K562 (cell line): ENCODE measurements around the gene POC1B. TPM values are rescaled to one million over a fixed set of nuclear protein-coding genes. Genes with fewer than 3 reads are reported as not detected.

ENCODE experiments used
- ATAC-seq: fragments of 200-7000 bp; cut with Tn5 transposase; 3 replicates; pipeline ENCODE4 v1.9.1; 2020; ENCODE audit warnings: moderate library complexity
- BruUV-seq: library from RNA; stranded (reverse); fragments of 400-500 nt; replicated peaks from 2 replicates; lab custom pipeline; 2021; lab: Mats Ljungman, UMichigan
- CTCF ChIA-PET: fragments of 300-600 bp; formaldehyde crosslinking; extraction: SDS; loops from one replicate; lab custom pipeline; 2021; ENCODE audit warnings: low intra/inter-chr PET ratio; lab: Yijun Ruan, JAX
- POLR2A ChIA-PET: fragments of 300-600, 350-650 bp; sonication (Branson Sonifier 250); formaldehyde crosslinking; extraction: SDS; loops from one replicate; lab custom pipeline; 2021; ENCODE audit warnings: antibody characterized with exemption, inconsistent platforms; lab: Yijun Ruan, JAX
- DNase-seq, 4 experiments: peaks; one replicate each; pipeline versions ENCODE4 v3.0.0 to v3.0.0-alpha.2; 2011 to 2018; ENCODE audit warnings: low spot score in 3 of 4, mixed read lengths in 3 of 4; ENCODE audit errors: extremely low read depth in 1 of 4
- FAIRE-seq: peaks from 2 replicates; lab custom pipeline; 2011; peaks lifted over from hg19 to GRCh38; lab: Jason Lieb, UNC
- H2AFZ ChIP-seq: 2 replicates; pipeline ENCODE4 v1.6.0; 2011; ENCODE audit warnings: low read depth, low read length, control low read depth, inconsistent platforms
- H3K27ac ChIP-seq: fragments of 200-600 bp; 3 replicates; pipeline ENCODE4 v1.8.0; 2011; ENCODE audit warnings: low read depth, mild to moderate bottlenecking, control low read depth, inconsistent platforms, low read length, moderate library complexity, mixed read lengths; ENCODE audit errors: extremely low read depth
- H3K27me3 ChIP-seq, 2 experiments: fragments of 300-600 bp in 1 of 2; 2 replicates in 1 of 2; 3 replicates in 1 of 2; pipeline versions ENCODE4 v1.6.0 to v1.8.0; 2011; ENCODE audit warnings: inconsistent platforms in 2 of 2, low read length in 2 of 2, mild to moderate bottlenecking in 1 of 2, mixed read lengths in 1 of 2, moderate library complexity in 1 of 2; ENCODE audit not compliant: control insufficient read depth in 2 of 2, insufficient read depth in 2 of 2
- H3K36me3 ChIP-seq: fragments of 300-600 bp; 3 replicates; pipeline ENCODE4 v1.8.0; 2011; ENCODE audit warnings: mild to moderate bottlenecking, low read length, inconsistent platforms; ENCODE audit not compliant: control insufficient read depth, insufficient read depth
- H3K4me1 ChIP-seq, 2 experiments: fragments of 200-600 bp in 1 of 2; replicated peaks in 1 of 2; 2 replicates in 1 of 2; 3 replicates in 1 of 2; pipeline versions ENCODE4 v1.5.1 to v1.8.0; 2011; ENCODE audit warnings: inconsistent platforms in 2 of 2, low read length in 2 of 2, mild to moderate bottlenecking in 1 of 2, mixed read lengths in 1 of 2, moderate library complexity in 1 of 2; ENCODE audit not compliant: control insufficient read depth in 2 of 2, insufficient read depth in 2 of 2
- H3K4me2 ChIP-seq: 2 replicates; pipeline ENCODE4 v1.6.1; 2011; ENCODE audit warnings: low read length, control low read depth, inconsistent platforms, mixed read lengths; ENCODE audit not compliant: insufficient read depth
- H3K4me3 ChIP-seq: fragments of 200-600 bp; sonication (generic), shearing (Covaris generic); 2 replicates; pipeline ENCODE4 v1.5.1; 2016; ENCODE audit warnings: control low read depth, inconsistent platforms
- H3K79me2 ChIP-seq: fragments of 200-600 bp; 3 replicates; pipeline ENCODE4 v1.8.0; 2011; ENCODE audit warnings: low read length, inconsistent platforms; ENCODE audit not compliant: control insufficient read depth, insufficient read depth
- H3K9ac ChIP-seq, 2 experiments: 2 replicates each; pipeline versions ENCODE4 v1.6.0 to v1.6.1; 2011; ENCODE audit warnings: low read depth in 2 of 2, low read length in 2 of 2, control low read depth in 1 of 2, inconsistent platforms in 1 of 2, mild to moderate bottlenecking in 1 of 2, mixed read lengths in 1 of 2; ENCODE audit not compliant: insufficient read depth in 1 of 2
- H3K9me1 ChIP-seq: one replicate; pipeline ENCODE4 v1.6.0; 2011; ENCODE audit warnings: inconsistent platforms, mild to moderate bottlenecking, low read length, moderate library complexity; ENCODE audit not compliant: control insufficient read depth, insufficient read depth
- H3K9me3 ChIP-seq: replicated peaks from 2 replicates; pipeline ENCODE4 v1.5.1; 2011; ENCODE audit warnings: low read depth, low read length, inconsistent platforms; ENCODE audit not compliant: control insufficient read depth, insufficient read depth
- H4K20me1 ChIP-seq: replicated peaks from 2 replicates; pipeline ENCODE4 v1.6.1; 2011; ENCODE audit warnings: low read length, inconsistent platforms, mixed read lengths; ENCODE audit not compliant: control insufficient read depth, insufficient read depth
- BMI1 ChIP-seq: fragments of 150-350 bp; IDR thresholded peaks from 2 replicates; pipeline ENCODE4 v1.6.1; 2014; ENCODE audit warnings: low read length
- GTF3C2 ChIP-seq: IDR thresholded peaks from 3 replicates; pipeline ENCODE4 v1.6.1; 2011; ENCODE audit warnings: borderline replicate concordance, mild to moderate bottlenecking, moderate library complexity; ENCODE audit not compliant: insufficient read length; ENCODE audit errors: extremely low read depth
- HDAC6 ChIP-seq: IDR thresholded peaks from 2 replicates; pipeline ENCODE4 v1.6.1; 2012; ENCODE audit warnings: low read depth, mild to moderate bottlenecking, control low read depth, inconsistent platforms, low read length, moderate library complexity
- L3MBTL2 ChIP-seq: fragments of 450-650 bp; IDR thresholded peaks from 2 replicates; pipeline ENCODE4 v1.6.1; 2016; ENCODE audit warnings: mild to moderate bottlenecking, moderate library complexity
- MBD1 ChIP-seq: fragments of 250-450 bp; sonication (Bioruptor Pico); IDR thresholded peaks from 2 replicates; pipeline ENCODE4 v1.8.0; 2022; ENCODE audit warnings: inconsistent platforms
- MLLT1 ChIP-seq, 2 experiments: fragments of 450-650 bp; IDR thresholded peaks; 2 replicates each; pipeline ENCODE4 v1.6.1; 2016
- NBN ChIP-seq: fragments of 450-650 bp; IDR thresholded peaks from 2 replicates; pipeline ENCODE4 v1.6.1; 2016; ENCODE audit warnings: low read depth, mild to moderate bottlenecking
- RCOR1 ChIP-seq, 2 experiments: IDR thresholded peaks; 2 replicates each; pipeline ENCODE4 v1.6.1; 2012; ENCODE audit warnings: low read depth in 2 of 2, low read length in 2 of 2, borderline replicate concordance in 1 of 2, improper control_type of control experiment in 1 of 2
- SMAD2 ChIP-seq: fragments of 150-350 bp; IDR thresholded peaks from 2 replicates; pipeline ENCODE4 v1.6.1; 2014; ENCODE audit warnings: low read depth, mild to moderate bottlenecking, low read length
- TSC22D4 ChIP-seq: fragments of 450-650 bp; IDR thresholded peaks from 2 replicates; pipeline ENCODE4 v1.6.1; 2016; ENCODE audit warnings: missing genetic modification characterization, missing biosample characterization, control low read depth
- ZNF174 ChIP-seq: fragments of 250-450 bp; sonication (Bioruptor Pico); IDR thresholded peaks from 2 replicates; pipeline ENCODE4 v1.4.0; 2020; ENCODE audit warnings: mild to moderate bottlenecking
- ZNF24 ChIP-seq: fragments of 450-650 bp; IDR thresholded peaks from 2 replicates; pipeline ENCODE4 v1.6.1; 2016
- ZNF511 ChIP-seq: sonication (generic); formaldehyde crosslinking; IDR thresholded peaks from 2 replicates; pipeline ENCODE4 v1.8.0; 2022; ENCODE audit warnings: mild to moderate bottlenecking, missing genetic modification reagents
- WGBS: fragments of 100-300 bp; shearing (Covaris generic); methylation state at CpG from one replicate; pipeline ENCODE4 v1.1.6; 2016; ENCODE audit warnings: low coverage, mixed read lengths; ENCODE audit not compliant: insufficient coverage; ENCODE audit errors: missing lambda C conversion rate; 5-methylcytosine and 5-hydroxymethylcytosine counted together
- in situ Hi-C: fragments of 300-500 bp; cut with MboI; formaldehyde crosslinking; loops from 4 replicates; pipeline ENCODE4 v1.15.0; 2018; ENCODE audit warnings: inconsistent platforms, mixed read lengths
- intact Hi-C: fragments of 100-400 bp; cut with micrococcal nuclease; formaldehyde crosslinking; loops from 2 replicates; pipeline ENCODE4 v1.14.2; 2022
- polyA plus RNA-seq, 8 experiments: library from polyadenylated mRNA; depleted of rRNA in 4 of 8; stranded (reverse) in 5 of 8; unstranded in 3 of 8; fragments of >200 nt; fragmentation: Nextera tagmentation in 2 of 8; fragmentation: Illumina TruSeq in 1 of 8; extraction: Ambion mirVana in 2 of 8; extraction: Trizol in 1 of 8; gene quantifications; 2 replicates each; pipeline versions ENCODE4 v1.2.1 to v1.2.3, GENCODE V29; 2011 to 2014; ENCODE audit warnings: inconsistent platforms in 1 of 8, missing spikeins in 1 of 8
- total RNA-seq, 7 experiments: library from RNA; depleted of rRNA in 6 of 7; stranded (reverse); fragments of >200 nt in 6 of 7; fragmentation: Illumina TruSeq in 2 of 7; extraction: Trizol in 2 of 7; gene quantifications; 2 replicates each; pipeline versions ENCODE4 v1.2.1 to v1.2.3, GENCODE V29; 2011 to 2021; ENCODE audit warnings: low replicate concordance in 1 of 7

The POC1B gene
- total and polyA plus RNA-seq, 9 of the 15 experiments (the other 6 are each of a cell fraction or from before 2014, with no cell fraction given): 4.5 to 16.1 (median 10.4) TPM

GRCh38 chr12:89481213-89481914 lies 44.5 kb downstream of the POC1B start:
- Histone ChIP-seq H4K20me1 (no peaks in the 10 kb centered on the region), H3K27ac (no peak overlapping the region), H3K4me1 (no peaks in the 10 kb centered on the region), H3K9me1 (no peaks in the 10 kb centered on the region), H3K27me3 (no peaks in the 10 kb centered on the region), H3K9me3 (no peaks in the 10 kb centered on the region), H2AFZ (no peak overlapping the region), H3K79me2 (no peaks in the 10 kb centered on the region), H3K36me3 (no peaks in the 10 kb centered on the region), H3K4me2 (no peak overlapping the region), H3K4me3 (no peak overlapping the region), H3K9ac (no peak overlapping the region)
- WGBS: 39% methylated on average over 2 of the region's 2 CpGs
- ATAC-seq (no peak), DNase-seq (no peak), FAIRE-seq (no peak)
- intact Hi-C loops (no loop called here), in situ Hi-C loops (no loop called here)
- POLR2A ChIA-PET: no interaction called here
- TF ChIP-seq RCOR1 (IDR thresholded peaks at IDR 0.05; ENCODE audit: borderline replicate concordance in 1 of 2, low read depth in 2 of 2, low read length in 2 of 2) (no peak), NBN (no peak), GTF3C2 (no peak), L3MBTL2 (no peak), MLLT1 (IDR thresholded peaks at IDR 0.05) (no peak), TSC22D4 (tag) (no peak), SMAD2 (no peak), ZNF174 (CRISPR knock-in tag) (no peak), ZNF24 (no peak), MBD1 (CRISPR knock-in tag) (no peak), HDAC6 (no peak), ZNF511 (CRISPR knock-in tag) (no peak), BMI1 (no peak)
- no TSS peak for BruUV-seq
- CTCF ChIA-PET: no interaction called here
